GM08714 (cell line): Measurements from ENCODE around the gene DCLK1.

Source experiments
- H3K4me3 ChIP-seq: fragments of 200-500 bp; sonication (Bioruptor generic); 2 replicates; pipeline ENCODE4 v1.5.1; 2014; ENCODE audit warnings: mild to moderate bottlenecking, low read length, inconsistent platforms
- ZNF274 ChIP-seq: IDR thresholded peaks from 2 replicates; pipeline ENCODE4 v1.6.1; 2012; ENCODE audit warnings: mild to moderate bottlenecking, low read depth, low read length

DCLK1 gene

DNA sequence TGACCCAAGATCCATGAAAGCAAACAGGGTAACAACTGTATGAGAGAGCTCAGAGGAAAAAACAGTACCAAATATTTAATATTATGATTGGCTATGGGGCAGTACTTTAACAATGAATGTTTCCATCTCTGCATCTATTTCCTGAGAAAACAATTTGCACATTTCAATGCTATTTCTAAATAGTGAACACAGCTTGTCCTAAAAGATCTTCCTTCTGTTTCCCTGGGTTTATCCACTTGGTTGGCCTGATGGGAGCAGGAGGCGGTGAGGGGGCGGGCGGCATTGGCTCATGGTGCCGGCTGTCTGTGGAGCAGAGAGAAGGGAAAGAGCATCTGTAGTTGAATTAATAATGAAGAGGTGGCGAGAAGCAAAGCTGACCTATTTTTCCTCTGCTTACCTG is 291.4 kb downstream of the DCLK1 start:
- no peak overlapping the region for H3K4me3 ChIP-seq
- TF ChIP-seq ZNF274, result no peak

DNA sequence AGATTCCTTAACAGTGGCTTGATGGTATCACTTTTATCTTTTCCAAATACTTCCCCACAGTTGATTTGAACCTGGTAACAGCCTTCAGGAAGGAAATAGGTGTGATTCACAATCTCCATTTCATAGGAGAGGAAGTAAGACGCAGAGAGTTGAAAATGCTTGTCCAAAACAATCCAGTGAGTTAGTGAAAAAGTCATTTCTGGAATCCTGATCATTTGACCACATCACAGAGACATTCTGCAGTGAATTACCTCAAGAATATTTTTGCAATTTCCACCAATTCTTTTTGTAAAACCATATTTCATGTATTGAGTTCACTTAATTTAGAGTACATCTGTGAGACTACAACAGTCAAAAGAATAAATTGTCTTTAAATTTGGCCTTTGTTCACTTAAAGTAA is 292.8 kb downstream of the DCLK1 start:
- H3K4me3 ChIP-seq, result no peak overlapping the region
- TF ChIP-seq ZNF274, result no peak

DNA sequence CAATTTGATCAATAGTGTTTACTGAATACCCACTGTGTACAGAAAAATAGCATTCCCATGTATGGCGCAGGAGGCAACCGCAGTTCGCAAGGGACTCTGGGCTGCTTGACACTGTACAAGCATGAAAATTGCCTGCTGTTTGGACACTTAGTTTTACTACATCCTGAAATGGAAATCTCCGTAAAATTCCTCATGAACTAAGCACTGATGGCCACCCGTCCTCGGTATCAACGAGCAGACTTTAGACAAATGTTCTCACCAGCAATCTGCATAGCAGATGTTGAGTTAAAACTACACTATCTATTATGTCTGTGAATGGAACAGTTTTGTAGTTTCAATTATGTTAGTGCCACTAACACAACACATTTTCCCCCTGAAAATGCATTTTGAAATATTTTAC is 294.7 kb downstream of the DCLK1 start:
- TF ChIP-seq ZNF274, result no peak
- H3K4me3 ChIP-seq, result no peak overlapping the region

DNA sequence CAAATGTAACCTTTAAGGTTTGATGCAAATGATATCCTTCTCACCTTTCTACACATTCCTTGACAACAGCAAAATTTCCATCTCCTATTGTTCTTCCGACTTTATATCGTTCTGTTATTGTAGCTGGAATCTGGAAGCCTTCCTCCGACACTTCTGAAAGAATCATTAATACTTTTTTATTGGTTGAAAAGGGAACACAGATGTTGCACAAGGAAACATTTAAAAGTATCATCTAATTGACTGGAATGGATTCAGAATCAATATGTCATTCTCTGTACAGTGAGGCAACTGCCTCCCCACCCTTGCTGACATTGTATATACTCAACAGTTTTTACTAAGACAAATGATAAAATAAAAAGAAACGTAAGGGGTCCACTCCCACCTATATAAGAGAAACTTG is 295.2 kb downstream of the DCLK1 start:
- TF ChIP-seq ZNF274, result no peak
- H3K4me3 ChIP-seq, result no peak overlapping the region

DNA sequence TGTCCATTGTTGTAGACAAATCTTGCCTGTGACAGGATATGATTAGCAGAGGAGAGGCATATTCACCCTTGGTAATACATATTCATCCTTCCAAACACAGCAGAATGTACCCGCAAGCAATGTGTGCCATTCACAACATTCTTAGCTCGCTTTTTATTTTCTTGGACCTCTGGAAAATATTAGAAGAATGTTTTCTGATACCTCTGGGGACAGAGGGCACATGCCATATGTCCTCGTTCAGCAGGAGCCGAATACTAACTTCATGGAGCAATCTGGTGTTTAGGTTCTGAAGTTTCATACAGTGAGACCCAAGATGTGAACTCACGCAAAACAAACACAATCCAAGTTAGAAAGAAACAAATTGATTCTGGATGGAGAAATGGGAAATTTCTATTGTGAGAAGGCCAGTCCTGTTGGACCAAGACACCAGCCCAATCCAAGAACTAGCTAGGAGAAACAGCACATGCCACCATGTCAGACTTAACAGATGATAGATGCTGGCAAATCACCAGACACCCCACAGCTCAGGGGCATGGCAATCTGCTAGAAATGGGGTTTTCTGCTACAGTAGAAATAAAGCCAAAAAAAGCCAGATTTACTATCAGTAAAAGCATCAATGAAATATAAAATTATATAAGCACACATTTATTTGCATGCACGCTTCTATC is 297.4 kb downstream of the DCLK1 start:
- H3K4me3 ChIP-seq, result no peak overlapping the region
- no peak for TF ChIP-seq ZNF274

DNA sequence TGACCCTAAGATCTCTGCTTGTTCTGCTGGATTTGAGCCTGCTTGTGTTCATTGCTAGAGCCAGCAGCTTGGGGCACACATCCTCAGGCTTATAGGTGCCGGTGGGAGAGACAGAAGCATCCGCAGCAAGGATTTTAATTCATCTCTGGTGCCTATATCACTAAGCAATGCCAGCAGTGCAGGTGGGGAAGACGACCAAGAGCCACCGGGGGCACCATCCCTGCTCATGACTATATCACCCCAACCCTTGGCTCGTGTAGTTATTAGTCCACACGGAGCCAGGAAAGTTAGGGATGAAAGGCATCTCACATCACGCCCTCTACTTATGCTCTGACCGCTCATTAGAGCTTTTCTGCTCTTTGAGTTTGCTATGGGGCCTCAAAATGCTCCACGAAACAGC is 298.2 kb downstream of the DCLK1 start:
- TF ChIP-seq ZNF274, result no peak
- H3K4me3 ChIP-seq, result no peak overlapping the region

DNA sequence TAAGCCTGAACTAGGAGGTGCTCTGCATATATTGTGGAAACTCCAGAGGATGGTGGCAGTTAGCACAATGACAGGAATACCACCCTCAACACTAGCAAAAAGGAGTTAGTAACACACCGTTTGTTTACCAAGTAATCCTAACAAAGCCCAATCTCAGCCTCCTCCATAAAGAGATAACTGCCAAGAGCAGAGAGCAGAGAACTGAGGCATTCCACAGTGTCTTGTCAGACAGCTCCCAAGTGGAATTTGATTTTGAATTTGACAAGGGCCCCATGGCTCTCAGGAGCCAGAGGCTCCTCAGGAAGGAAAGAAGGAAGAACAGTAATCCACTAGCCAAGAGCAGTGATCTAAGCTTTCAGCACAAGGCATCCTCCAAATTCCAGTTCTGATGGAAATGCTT is 298.6 kb downstream of the DCLK1 start:
- H3K4me3 ChIP-seq, result no peak overlapping the region
- TF ChIP-seq ZNF274, result no peak

DNA sequence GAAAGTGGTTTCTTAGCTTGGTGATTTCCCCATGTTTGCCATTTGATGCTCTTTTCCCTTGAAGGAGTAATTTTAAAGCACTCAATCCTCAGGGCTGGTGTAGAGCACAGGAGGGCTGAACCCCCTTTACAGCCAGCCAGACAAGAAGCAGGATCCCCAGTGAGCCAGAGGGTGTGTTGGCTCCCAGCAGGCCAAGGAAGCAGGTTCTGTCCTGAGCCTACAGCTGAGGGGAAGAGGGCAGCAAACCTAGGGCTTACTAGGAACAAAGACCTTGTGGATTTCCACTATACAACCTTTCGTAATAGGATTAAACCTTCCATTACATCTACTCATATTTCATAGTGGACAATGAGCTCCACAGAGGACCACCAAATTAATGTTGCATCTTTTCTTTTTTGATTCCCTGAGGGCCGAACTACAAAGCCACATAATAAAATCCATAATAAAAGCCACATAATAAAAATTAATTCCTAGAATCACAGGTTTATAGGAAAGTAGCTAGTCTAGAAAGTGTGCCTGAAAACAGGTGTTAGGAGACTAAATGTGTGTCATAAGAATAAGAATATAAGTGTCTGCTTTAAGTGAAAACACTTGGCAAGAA is 300.2 kb downstream of the DCLK1 start:
- H3K4me3 ChIP-seq, result no peak overlapping the region
- TF ChIP-seq ZNF274, result no peak

DNA sequence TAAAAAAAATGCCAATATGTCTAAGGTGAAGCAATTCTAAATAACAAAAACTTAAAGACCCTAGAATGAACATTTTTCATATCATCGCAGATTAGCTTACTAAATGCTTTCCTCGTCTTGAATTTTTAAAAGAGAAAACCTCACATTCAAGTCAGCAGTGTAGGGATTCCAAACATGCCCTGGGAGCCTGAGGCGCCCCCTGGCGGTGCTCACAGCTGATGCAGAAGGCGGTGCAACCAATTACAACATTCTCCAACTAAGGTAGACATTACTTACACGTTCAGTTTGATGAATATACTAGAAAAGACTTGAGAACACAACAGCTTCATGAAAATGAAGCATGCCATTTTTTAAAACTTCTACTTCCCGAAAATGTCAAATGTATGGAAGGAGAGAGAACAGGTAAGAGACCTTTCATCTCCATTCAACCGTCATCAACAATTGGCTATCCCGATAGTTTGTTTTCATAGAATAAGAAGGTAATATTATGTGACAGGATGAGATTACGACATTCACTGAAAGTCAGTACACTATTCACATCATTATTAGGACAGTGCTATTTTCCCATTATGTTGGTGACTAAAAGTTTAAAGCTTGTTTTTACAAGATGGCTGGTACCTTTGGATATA is 304.4 kb downstream of the DCLK1 start:
- TF ChIP-seq ZNF274, result no peak
- H3K4me3 ChIP-seq, result no peak overlapping the region

DNA sequence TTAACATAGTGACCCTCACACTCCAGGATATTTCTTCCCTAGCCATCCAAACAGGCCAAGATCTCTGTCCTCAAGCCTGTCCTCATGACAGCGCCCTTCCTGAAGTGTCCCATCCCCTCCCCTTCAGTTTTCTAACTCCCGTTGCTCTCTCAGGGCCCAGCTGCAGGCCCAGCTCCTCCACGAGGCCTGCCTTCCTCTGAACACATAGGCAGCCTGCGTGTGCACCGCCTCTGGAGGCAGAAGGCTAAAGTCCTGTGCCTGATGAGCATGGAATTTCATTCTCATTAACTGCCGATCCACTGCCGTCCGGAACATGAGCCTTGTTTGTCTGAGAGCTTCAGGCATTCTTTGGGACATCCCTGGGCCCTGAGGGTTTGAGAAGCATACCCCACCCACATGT is 306.4 kb downstream of the DCLK1 start:
- H3K4me3 ChIP-seq, result no peak overlapping the region
- no peak for TF ChIP-seq ZNF274

DNA sequence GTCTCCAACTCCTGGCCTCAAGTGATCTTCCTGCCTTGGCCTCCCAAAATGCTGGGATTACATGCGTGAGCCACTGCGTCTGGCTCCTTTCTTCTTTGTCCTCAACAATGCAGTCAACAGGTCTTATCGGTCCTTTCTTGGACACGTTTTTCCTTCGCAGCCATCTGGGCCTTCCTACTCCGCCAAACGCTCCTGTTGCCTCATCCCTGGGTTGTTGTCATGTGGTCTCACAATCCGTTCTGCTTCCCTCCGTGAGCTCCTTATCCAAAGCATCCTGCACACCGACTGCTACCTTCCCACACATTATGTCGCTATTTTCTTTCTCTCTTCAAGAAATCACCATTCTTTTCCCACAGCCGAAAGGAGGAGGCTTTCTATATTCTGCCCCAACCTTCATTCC is 306.8 kb downstream of the DCLK1 start:
- H3K4me3 ChIP-seq, result no peak overlapping the region
- no peak for TF ChIP-seq ZNF274

DNA sequence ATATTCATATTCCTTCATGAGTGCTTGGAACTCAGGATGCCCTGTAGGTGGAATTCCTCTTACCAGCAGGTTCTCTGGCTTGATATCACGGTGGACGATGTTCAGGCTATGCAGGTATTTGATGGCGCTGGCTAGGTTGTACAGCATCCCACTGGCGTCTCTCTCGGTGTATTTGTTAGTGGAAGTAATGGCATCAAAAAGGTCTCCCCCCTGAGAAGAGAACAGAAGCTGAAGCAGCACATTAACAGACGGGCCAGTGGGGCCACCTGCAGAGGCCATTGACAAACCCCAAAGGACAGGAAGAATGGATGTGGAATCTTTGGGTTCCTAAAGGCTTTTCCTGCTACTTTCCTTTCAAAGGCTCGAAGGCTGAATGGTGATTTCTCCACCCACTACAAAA is 308.5 kb downstream of the DCLK1 start:
- TF ChIP-seq ZNF274, result no peak
- no peak overlapping the region for H3K4me3 ChIP-seq

DNA sequence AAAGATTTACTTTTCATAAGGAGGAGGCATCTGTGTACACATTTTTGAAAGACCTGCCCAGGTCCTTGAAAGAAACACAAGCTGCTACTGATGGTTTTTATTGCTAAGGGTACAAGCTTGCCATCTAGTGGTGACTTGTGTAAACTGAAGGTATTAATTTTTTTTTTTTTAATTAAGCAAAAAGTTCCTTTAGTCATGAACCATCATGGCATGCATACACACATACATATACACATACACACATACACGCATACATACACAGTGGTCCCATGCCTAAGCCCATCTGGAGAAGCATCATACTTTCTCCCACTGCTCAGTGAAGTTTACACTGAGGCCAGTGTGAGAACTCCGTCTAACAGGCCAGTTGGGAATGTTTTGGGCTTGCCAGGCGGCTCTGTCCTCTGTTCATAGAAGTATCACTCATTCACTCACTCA is 312.5 kb downstream of the DCLK1 start:
- H3K4me3 ChIP-seq, result no peak overlapping the region
- TF ChIP-seq ZNF274, result no peak

DNA sequence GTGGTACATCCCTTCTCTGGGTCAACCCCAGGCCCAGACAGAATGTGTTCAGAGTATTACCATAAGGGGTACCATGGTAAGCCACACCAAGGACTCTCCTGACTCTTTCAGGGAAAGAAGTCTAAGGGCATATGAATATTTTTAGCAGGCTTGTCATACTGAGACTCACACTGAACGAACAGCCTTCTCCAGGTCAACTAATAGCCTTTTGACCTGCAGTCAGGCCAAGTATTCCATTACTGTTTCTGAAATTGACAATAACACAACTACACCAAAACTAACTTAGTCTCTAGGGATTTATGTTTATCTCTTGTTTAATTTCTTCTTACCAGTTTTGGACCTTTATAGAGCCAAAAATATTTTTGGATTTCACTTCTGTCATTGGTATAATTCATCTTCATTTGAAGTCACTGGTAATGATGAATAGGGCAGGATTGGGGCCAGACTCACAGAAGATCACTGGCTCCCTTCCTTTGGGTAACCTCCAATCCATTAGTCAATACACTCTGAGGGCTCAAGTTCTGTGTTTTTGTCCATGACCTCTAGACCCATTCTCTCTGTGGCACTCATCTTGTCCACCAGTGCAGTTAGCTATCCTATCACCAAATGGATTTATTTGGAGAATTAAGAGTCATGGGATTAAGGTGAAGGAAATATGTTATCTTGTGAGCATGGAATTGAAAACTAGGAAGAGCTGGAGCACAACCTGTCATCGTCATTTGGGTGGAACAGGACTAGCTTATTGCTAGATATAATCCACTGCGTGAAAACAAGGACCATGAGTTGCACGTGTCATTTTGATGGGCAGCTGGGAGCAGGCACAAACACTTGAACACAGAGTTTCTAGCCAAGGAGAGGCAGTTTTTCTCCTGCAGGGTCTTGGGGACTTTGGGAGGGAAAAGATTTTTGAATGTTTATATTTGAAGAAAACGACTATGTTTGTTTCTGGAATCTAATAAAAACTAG is 313.3 kb downstream of the DCLK1 start:
- no peak for TF ChIP-seq ZNF274
- no peak overlapping the region for H3K4me3 ChIP-seq
